Measurements from ENCODE around the gene COX6A1.
"Not testable (repeated sequence)": the region's sequence is repeated elsewhere in the genome, so short reads cannot be mapped to it uniquely, and the experiment has no call there.

The COX6A1 gene

DNA sequence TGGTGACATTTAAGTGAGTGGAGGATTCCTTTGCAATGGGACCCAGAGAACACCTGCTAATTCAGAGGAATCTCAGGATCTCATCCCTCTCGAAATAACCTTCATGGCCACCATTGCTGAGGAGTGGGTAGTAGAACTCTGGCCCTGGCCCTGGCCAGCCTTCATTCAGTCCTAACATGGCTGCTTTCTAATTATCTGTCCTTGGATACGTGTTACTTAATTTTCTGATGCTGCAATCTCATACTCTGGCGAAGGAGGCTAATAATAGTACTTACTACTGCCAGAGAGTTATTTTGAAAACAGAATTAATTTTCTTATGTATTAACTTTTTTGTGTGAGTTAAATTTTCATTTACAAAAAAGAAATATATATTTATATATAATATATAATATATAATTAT lies 12.1 kb upstream of the COX6A1 start:
- in situ Hi-C loops (cut with MboI; ENCODE audit: low sequenced_read_pairs) = no loop called here

GRCh38 chr12:120428597-120429229 lies 9.2 kb upstream of the COX6A1 start:
- in situ Hi-C loops (cut with MboI; ENCODE audit: low sequenced_read_pairs) = no loop called here

- in situ Hi-C loops (cut with MboI; ENCODE audit: low sequenced_read_pairs) = no loop called here
These were observed 8.5 kb upstream of the COX6A1 start for GRCh38 chr12:120429368-120429767.

DNA sequence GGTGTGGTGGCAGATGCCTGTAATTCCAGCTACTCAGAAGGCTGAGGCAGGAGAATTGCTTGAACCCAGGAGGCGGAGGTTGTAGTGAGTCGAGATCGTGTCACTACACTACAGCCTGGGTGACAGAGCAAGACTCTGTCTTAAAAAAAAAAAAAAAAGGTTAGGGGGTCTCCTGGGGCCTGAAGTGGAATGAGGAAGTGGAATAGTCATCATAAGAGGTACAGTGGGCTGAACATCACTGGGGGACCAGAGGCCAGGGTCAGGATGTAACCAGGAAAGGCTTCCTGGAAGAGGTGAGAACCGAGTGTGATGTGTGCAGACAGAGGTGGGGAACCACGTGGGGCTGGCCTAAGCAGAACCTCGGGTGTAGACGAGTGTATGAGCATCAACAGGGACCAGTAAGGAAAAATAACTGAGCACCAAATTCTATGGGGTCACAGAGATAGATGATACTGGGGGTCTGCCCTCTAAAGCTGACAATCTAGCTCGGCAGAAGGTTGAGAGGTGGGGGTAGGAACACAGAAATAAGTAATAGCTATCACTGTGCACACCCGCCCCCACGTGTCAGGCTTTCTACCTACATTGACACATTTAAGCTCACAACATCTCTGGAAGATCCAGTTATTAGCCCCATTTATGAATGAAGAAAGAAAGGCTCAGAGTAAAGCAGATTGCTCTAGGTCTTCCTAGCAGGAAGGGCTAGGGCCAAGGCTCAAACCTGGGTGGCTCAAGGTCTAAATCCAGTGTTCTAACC lies 5.0 kb upstream of the COX6A1 start:
- in situ Hi-C loops (cut with MboI; ENCODE audit: low sequenced_read_pairs) = no loop called here

- in situ Hi-C loops (cut with MboI; ENCODE audit: low sequenced_read_pairs) = no loop called here
These were observed 734 bp downstream of the COX6A1 start for GRCh38 chr12:120438495-120439198.

GRCh38 chr12:120439646-120440247 lies 1.8 kb downstream of the COX6A1 start:
- in situ Hi-C loops (cut with MboI; ENCODE audit: low sequenced_read_pairs) = no loop called here

DNA sequence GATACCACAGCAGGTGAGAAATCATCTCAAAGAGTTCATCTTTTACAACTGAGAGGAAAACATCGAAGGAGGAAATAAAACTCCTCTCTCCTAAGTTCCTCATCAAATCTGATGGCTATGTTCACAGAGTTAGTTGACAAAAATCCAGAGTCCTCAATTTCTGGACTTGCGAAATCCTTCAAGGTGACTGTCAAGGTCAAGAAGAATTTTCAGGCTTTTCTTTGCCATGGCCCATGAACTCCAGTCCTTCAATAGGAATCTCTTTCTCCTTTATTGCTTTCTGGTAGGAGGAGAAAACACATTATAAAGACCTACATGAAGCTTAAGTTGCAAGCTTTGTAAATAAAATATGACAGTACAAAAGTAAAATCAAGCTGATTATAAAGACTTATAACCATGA lies 6.8 kb downstream of the COX6A1 start:
- in situ Hi-C loops (cut with MboI; ENCODE audit: low sequenced_read_pairs) = no loop called here

- in situ Hi-C loops (cut with MboI; ENCODE audit: low sequenced_read_pairs) = no loop called here
These were observed 8.3 kb downstream of the COX6A1 start, which contains the start of the genes GATC and TRIAP1 for GRCh38 chr12:120445911-120446843. Gene GATC, plus strand, starts transcription at chr12:120446444. Its CDS starts 37 bp downstream, at chr12:120446481. Gene TRIAP1, minus strand, starts transcription at chr12:120446384. Its CDS starts 12 bp downstream, at chr12:120446372.

DNA sequence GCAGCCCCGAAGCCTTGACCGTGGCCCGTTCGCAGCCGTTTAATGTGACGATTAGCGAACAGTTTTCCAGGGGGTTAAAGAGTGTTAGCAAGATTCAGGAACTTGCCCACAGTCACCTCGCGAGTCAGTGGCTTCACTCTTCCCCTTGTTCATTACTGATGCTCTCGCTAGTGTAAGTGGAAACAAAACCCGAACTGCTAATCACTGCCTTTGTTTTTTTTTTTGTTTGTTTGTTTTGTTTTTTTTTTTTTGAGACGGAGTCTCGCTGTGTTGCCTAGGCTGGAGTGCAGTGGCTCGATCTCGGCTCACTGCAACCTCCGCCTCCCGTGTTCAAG lies 8.9 kb downstream of the COX6A1 start:
- in situ Hi-C loops (cut with MboI; ENCODE audit: low sequenced_read_pairs) = not testable (repeated sequence)

DNA sequence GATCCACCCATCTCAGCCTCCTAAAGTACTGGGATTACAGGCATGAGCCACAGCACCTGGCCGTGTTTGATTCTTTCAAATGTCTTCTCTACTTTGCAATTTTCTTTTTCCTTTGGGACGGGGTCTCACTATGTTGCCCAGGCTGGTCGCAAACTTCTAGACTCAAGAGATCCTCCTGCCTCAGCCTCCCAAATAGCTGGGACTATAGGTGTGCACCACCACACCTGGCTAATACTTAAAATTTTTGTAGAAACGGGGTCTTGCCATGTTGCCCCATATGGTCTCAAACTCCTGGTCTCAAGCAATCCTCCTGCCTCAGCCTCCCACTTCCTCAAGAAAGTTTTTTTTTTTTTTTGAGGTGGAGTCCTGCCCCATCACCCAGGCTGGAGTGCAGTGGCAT lies 10.1 kb downstream of the COX6A1 start:
- in situ Hi-C loops (cut with MboI; ENCODE audit: low sequenced_read_pairs) = no loop called here

- in situ Hi-C loops (cut with MboI; ENCODE audit: low sequenced_read_pairs) = not testable (repeated sequence)
These were observed 14.6 kb downstream of the COX6A1 start for GRCh38 chr12:120452524-120452923.

GRCh38 chr12:120453060-120453750 lies 15.3 kb downstream of the COX6A1 start:
- in situ Hi-C loops (cut with MboI; ENCODE audit: low sequenced_read_pairs) = no loop called here

DNA sequence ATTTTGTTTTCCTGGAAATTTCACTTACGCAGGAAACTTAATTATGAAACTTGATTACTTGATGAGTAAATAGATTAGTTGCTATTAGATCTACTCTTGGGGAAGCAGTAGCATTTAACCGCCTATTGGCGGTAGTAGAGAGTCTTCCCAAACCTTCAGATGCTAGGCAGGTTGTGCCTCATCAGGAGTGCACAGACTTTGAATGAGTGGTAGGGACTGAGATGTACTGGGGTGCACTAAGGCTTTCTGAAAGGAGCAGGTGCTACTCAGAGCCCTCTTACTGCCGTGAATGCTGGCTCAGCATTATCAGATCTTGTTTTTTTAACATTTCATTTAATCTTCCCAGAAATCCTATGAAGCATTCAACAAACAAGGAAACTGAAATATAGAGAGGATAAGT lies 16.1 kb downstream of the COX6A1 start:
- in situ Hi-C loops (cut with MboI; ENCODE audit: low sequenced_read_pairs) = no loop called here

- in situ Hi-C loops (cut with MboI; ENCODE audit: low sequenced_read_pairs) = no loop called here
These were observed 17.4 kb downstream of the COX6A1 start for GRCh38 chr12:120455302-120455701.

DNA sequence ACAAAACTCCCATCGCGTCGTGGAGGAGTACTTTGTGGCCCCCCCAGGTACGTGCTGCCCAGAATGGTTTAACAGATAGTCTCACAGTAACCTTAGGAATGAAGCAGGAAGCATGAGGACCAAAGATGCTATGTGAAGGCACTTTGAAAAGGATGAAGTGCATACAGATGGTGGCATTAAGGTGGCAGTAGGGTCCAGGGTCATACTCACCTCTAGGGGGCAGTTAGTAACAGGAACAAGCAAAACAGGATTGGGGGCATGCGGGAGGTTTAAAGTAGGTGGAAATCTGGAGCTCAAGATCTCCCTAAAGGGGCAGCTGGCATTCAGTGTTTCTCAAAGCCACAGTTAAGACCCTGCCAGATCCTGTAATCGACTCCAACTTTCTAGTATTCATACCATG lies 19.2 kb downstream of the COX6A1 start:
- in situ Hi-C loops (cut with MboI; ENCODE audit: low sequenced_read_pairs) = no loop called here

DNA sequence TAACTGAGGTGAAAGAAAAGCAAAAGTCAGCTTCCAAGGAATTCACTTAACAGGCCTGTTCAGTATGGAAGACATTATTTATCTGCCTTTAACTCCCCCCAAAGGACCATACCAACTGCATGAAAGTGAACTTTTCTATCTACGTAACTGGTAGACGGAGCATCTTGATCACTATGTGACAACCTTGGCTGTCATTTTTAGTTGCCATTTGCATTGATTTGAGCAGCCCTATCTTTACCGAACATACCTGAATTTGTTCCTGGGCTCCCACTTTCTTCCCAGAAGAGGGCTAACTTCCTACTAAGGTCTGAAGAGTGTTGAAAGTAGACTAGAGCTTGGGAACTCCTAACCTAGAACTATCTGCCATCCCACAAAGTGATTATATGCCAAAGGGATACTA lies 22.2 kb downstream of the COX6A1 start:
- in situ Hi-C loops (cut with MboI; ENCODE audit: low sequenced_read_pairs) = no loop called here

DNA sequence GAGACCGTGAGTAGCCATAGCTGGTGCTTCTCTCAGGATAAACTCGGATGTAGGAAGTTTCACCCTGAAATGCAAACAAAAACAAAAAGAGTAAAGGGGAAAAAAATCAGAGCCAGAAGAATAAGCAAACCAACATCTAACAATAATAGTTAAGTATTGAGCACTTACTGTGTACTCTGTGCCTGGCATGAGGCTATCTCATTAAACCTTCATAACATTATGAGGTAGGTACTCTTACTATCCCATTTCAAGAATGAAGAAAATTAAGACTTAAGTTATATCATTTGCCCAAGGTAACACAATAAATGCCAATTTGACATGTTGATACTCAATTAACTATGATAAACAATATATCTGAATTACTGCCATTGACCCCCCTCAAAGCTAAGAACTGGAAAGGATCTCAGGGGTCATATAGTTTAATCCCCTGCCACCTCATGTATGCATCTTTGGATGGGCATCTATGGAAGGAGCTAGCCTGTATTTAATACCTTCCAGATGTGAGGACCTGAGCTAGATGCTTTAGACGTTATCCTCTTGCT lies 24.3 kb downstream of the COX6A1 start:
- in situ Hi-C loops (cut with MboI; ENCODE audit: low sequenced_read_pairs) = no loop called here

- in situ Hi-C loops (cut with MboI; ENCODE audit: low sequenced_read_pairs) = no loop called here
These were observed 25.8 kb downstream of the COX6A1 start for GRCh38 chr12:120463712-120464111.

GRCh38 chr12:120465756-120466155 lies 27.8 kb downstream of the COX6A1 start:
- in situ Hi-C loops (cut with MboI; ENCODE audit: low sequenced_read_pairs) = no loop called here

All from HL-60/S4 (cell line).